Stomach (tissue), 9 donors: ENCODE results near the gene CFAP20. TPM values are rescaled to one million over a fixed set of nuclear protein-coding genes. Genes with fewer than 3 reads are reported as not detected.

Source experiments
- DNase-seq, 2 donors: peaks; one replicate each; pipeline versions ENCODE4 v3.0.0 to v3.0.0-alpha.2; 2013 to 2019
- H3K27ac ChIP-seq, 5 donors: fragments of 200-600 bp in 4 of 5; sonication (generic) in 4 of 5; one replicate each; pipeline ENCODE4 v1.5.1; 2013 to 2019; ENCODE audit warnings: mild to moderate bottlenecking in 1 of 5, moderate library complexity in 1 of 5
- H3K27me3 ChIP-seq, 3 donors: fragments of 200-600 bp; sonication (generic); one replicate each; pipeline ENCODE4 v1.5.1; 2017 to 2019; ENCODE audit warnings: mixed run types in 1 of 3
- H3K36me3 ChIP-seq, 4 donors: fragments of 200-600 bp; sonication (generic); 1 replicate in 3 of 4; 2 replicates in 1 of 4; pipeline ENCODE4 v1.5.1; 2016 to 2019
- H3K4me1 ChIP-seq, 4 donors: fragments of 200-600 bp; sonication (generic); one replicate each; pipeline ENCODE4 v1.5.1; 2016 to 2019
- H3K4me3 ChIP-seq, 4 donors: fragments of 200-600 bp; sonication (generic) in 3 of 4; one replicate each; pipeline ENCODE4 v1.5.1; 2016 to 2019; ENCODE audit warnings: mild to moderate bottlenecking in 1 of 4
- H3K9me3 ChIP-seq, 4 donors: fragments of 200-600 bp; sonication (generic); one replicate each; pipeline ENCODE4 v1.5.1; 2016 to 2019
- EP300 ChIP-seq: sonication (generic); formaldehyde crosslinking; IDR thresholded peaks from one replicate; pipeline ENCODE4 v1.6.1; 2017; ENCODE audit warnings: antibody characterized with exemption
- POLR2A ChIP-seq, 4 donors: fragments of 450-650 bp; IDR thresholded peaks; one replicate each; pipeline ENCODE4 v1.6.1; 2016; ENCODE audit warnings: antibody characterized with exemption in 4 of 4, control low read depth in 2 of 4, mild to moderate bottlenecking in 1 of 4, moderate library complexity in 1 of 4
- POLR2AphosphoS5 ChIP-seq, 3 donors: sonication (generic); formaldehyde crosslinking; IDR thresholded peaks; one replicate each; pipeline ENCODE4 v1.6.1; 2016; ENCODE audit warnings: antibody characterized with exemption in 3 of 3
- WGBS, 5 donors: extraction: QIAGEN DNeasy Blood & Tissue Kit in 3 of 5; methylation state at CpG; one replicate each; pipeline versions ENCODE4 v1.1.5 to v1.1.7; 2013 to 2018; 5-methylcytosine and 5-hydroxymethylcytosine counted together
- intact Hi-C: fragments of 100-400 bp; cut with DNase I; formaldehyde crosslinking; loops from one replicate; pipeline ENCODE4 v1.15.1; 2023; ENCODE audit warnings: low total_unique reads
- polyA plus RNA-seq, 3 donors: library from polyadenylated mRNA; stranded (reverse); fragments of 200-250 nt; gene quantifications; one replicate each; pipeline ENCODE4 v1.2.3, GENCODE V29; 2013
- small RNA-seq, 4 donors: library from RNA; depleted of rRNA; stranded (forward); fragments of <200 nt; gene quantifications; one replicate each; pipeline ENCODE3, GENCODE V24; 2016
- total RNA-seq, 5 donors: library from RNA; depleted of rRNA; stranded (reverse); fragments of >200 nt; gene quantifications; one replicate each; pipeline versions ENCODE4 v1.1.0 to v1.2.3, GENCODE V29; 2014 to 2016
- donor health status: healthy with polysubstance abuse.
- donor health status: Bipolar disorder and iron deficiency.
- donor health status: healthy.

The CFAP20 gene
- total and polyA plus RNA-seq, 8 donors: 0.58 to 81.7 (median 23.8) TPM

DNA sequence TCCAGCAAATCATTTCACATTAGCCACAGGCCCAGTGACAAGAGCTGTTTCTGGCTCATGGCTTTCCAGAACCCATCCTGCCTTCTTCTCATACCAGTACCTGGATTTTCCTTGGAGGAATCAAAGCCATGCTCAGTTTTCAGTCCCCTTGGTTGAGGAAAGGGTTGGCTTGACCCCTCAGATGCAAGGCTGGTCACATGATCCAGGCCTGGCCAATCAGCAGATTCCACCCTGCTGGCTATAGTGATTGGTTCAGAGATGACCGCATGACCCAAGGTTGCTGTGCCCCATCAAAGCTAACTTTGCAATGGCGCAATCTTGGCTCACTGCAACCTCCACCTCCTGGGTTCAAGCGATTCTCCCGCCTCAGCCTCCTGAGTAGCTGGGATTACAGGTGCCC lies 58.6 kb downstream of the CFAP20 start:
- H3K27me3 ChIP-seq: no peaks in the 10 kb centered on the region
- H3K4me1 ChIP-seq: no peaks in the 10 kb centered on the region
- 96 to 100% (median 98%) methylated on average over 4 of the region's 4 CpGs for WGBS, 5 donors
- intact Hi-C loops: no loop called here
- no peaks in the 10 kb centered on the region for H3K36me3 ChIP-seq
- no peaks in the 10 kb centered on the region for H3K9me3 ChIP-seq
- DNase-seq: no peak
- no peak for TF ChIP-seq POLR2A (IDR thresholded peaks at IDR 0.05)
- TF ChIP-seq POLR2AphosphoS5 (IDR thresholded peaks at IDR 0.05): no peak
- no peak for TF ChIP-seq EP300
- no peak overlapping the region for H3K27ac ChIP-seq
- no peak overlapping the region for H3K4me3 ChIP-seq

Small RNAs within 50 kb of the gene (small RNA-seq; reads per million reads assigned to genes)
- gene RF00019: 0 reads per million in 4 donors

Other genes starting within 250 kb of the CFAP20 start
- gene CNGB1, start 158.3 kb downstream of the CFAP20 start, total RNA-seq: 10 to 100 TPM in 1 of 5 donors, under 1 TPM in 1, not detected in 3; 0.73 to 18.0 TPM
- gene CNGB1, start 158.3 kb downstream of the CFAP20 start, polyA plus RNA-seq: under 1 TPM in 1 of 3 donors, not detected in 2; 0.08 TPM
- 10 to 100 TPM in 1 of 5 donors, 1 to 10 TPM in 3, not detected in 1; 2.4 to 11.0 (median 5.3) TPM for gene ZNF319, start 128.7 kb downstream of the CFAP20 start, total RNA-seq
- 1 to 10 TPM; 1.4 to 2.7 (median 2.2) TPM for gene ZNF319, start 128.7 kb downstream of the CFAP20 start, polyA plus RNA-seq
- 10 to 100 TPM in 2 of 5 donors, 1 to 10 TPM in 3; 4.1 to 54.0 (median 8.1) TPM for gene USB1, start 128.0 kb downstream of the CFAP20 start, total RNA-seq
- gene USB1, start 128.0 kb downstream of the CFAP20 start, polyA plus RNA-seq: 10 to 100 TPM; 18.9 to 28.6 (median 28.0) TPM
- 100 to 1,000 TPM in 1 of 5 donors, 10 to 100 TPM in 4; 19.3 to 140 (median 43.3) TPM for gene MMP15, start 103.6 kb downstream of the CFAP20 start, total RNA-seq
- gene MMP15, start 103.6 kb downstream of the CFAP20 start, polyA plus RNA-seq: 10 to 100 TPM in 2 of 3 donors, 1 to 10 TPM in 1; 8.1 to 24.0 (median 15.5) TPM
- 10 to 100 TPM; 13.4 to 83.0 (median 48.3) TPM for gene CSNK2A2, start 68.7 kb upstream of the CFAP20 start, total RNA-seq
- 10 to 100 TPM; 22.8 to 47.2 (median 30.7) TPM for gene CSNK2A2, start 68.7 kb upstream of the CFAP20 start, polyA plus RNA-seq
- gene PRSS54, start 165.6 kb upstream of the CFAP20 start, total RNA-seq: not detected
- gene PRSS54, start 165.6 kb upstream of the CFAP20 start, polyA plus RNA-seq: not detected